Natural killer cell treated with Interleukin-12 subunit alpha and Interleukin-12 subunit beta and Interleukin-15 and Interleukin-18, amount 100 ng/mL, for 72 hours (primary cell): ENCODE measurements around the gene CNOT2. TPM values are rescaled to one million over a fixed set of nuclear protein-coding genes. Genes with fewer than 3 reads are reported as not detected.

Experiments used
- ATAC-seq, 2 donors: fragments of 150-1000 bp; cut with Tn5 transposase in 1 of 2; sonication (Bioruptor Pico), chemical (Tn5 transposase) in 1 of 2; 2 replicates each; pipeline ENCODE4 v1.10.0; 2021
- DNase-seq: peaks from one replicate; pipeline ENCODE4 v3.0.0; 2022; ENCODE audit warnings: low spot score
- H3K27ac Mint-ChIP-seq, 2 donors: 1 replicate in 1 of 2; 2 replicates in 1 of 2; pipeline ENCODE4 v1.8.0; 2022; ENCODE audit warnings: mixed read lengths in 2 of 2, mild to moderate bottlenecking in 1 of 2, moderate library complexity in 1 of 2
- H3K27me3 Mint-ChIP-seq, 2 donors: 1 replicate in 1 of 2; 2 replicates in 1 of 2; pipeline ENCODE4 v1.8.0; 2022; ENCODE audit warnings: mixed read lengths in 2 of 2
- H3K36me3 Mint-ChIP-seq: one replicate; pipeline ENCODE4 v1.8.0; 2022; ENCODE audit warnings: mixed read lengths
- H3K4me1 Mint-ChIP-seq, 2 donors: 1 replicate in 1 of 2; 2 replicates in 1 of 2; pipeline ENCODE4 v1.8.0; 2022; ENCODE audit warnings: low read depth in 2 of 2, mixed read lengths in 2 of 2, mild to moderate bottlenecking in 1 of 2
- H3K4me3 Mint-ChIP-seq: one replicate; pipeline ENCODE4 v1.8.0; 2022; ENCODE audit warnings: mixed read lengths
- H3K9me3 Mint-ChIP-seq: 2 replicates; pipeline ENCODE4 v1.8.0; 2022; ENCODE audit warnings: mixed read lengths
- total RNA-seq, 2 donors: library from RNA; stranded (reverse); gene quantifications; one replicate each; pipeline ENCODE4 v1.2.3, GENCODE V29; 2022

The CNOT2 gene
- total RNA-seq, 2 donors from 2014 or later: 74.1 to 82.9 TPM

DNA sequence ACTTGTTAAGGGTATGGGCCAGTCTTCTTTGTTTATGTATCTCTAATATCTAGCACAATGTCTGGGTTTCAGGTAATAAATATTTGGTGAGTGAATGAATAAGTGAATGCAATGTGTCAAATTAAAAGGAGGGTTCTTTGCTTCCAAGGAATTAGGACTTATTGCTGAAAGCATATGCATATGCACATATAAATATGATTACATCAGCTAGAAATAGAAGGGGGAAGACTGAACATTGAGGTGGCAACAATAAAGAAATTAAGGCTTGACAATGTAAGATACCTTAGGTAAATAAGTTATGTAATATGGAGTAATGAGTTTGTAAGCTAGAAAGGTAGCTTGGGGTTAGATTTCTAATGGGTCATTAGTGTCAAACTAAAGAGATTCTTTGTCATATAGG is 160.6 kb downstream of the CNOT2 start:
- Mint-ChIP-seq H3K36me3 (no peaks in the 10 kb centered on the region), H3K27ac (no peak overlapping the region), H3K27me3 (peaks cover 5 to 18% of the 10 kb centered on the region in 2 donors), H3K4me3 (no peak overlapping the region), H3K4me1 (no peaks in the 10 kb centered on the region), H3K9me3 (no peaks in the 10 kb centered on the region)
- no peak for DNase-seq
- no peak for ATAC-seq

Other genes starting within 250 kb of the CNOT2 start
- under 1 TPM in 1 of 2 donors, not detected in 1; 0.26 TPM for gene KCNMB4, start 122.9 kb downstream of the CNOT2 start, total RNA-seq